ENCODE measurements around the gene TUBB.

Gene TUBB

DNA sequence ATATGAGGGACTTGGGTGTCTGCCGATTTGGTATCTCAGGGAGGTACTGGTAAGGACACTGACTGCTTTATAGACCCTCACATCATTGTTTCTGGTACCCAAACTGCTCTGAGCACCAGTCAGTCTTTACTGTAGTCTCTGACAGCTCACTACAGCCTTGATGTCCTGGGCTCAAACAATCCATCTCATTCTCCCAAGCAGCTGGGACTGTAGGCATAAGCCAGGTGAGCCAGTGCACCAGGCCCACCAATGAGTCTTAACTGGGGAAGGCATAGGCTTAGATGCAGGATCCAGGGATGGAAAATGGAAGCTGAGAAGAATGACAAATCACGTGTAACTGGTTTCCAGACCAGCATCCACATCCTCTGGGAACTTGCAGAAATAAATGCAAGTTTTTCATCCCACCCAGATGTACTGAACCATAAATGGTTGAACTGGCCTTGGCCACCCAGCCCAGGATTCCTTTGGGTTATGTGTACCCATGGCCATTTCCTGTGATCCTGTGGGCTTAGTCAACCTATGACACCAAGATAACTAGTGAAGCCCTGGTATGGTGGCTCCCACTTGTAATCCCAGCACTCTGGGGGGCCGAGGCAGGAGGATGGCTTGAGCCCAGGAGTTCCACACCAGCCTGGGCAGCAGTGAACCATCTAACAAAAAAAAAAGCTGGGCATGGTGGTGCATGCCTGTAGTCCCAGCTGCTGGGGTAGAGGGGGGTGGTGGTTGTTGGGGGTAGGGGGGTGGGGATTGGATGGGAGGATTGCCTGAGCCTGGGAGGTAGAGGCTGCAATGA lies 5.8 kb downstream of the TUBB start:
- DNase-seq (ENCODE audit: low read depth in 1 of 2, low spot score in 1 of 2), result peak in 1 of 2 experiments; percentile 51
- no peak for TF ChIP-seq JUND (IDR thresholded peaks at IDR 0.05; ENCODE audit: low read depth)
- in situ Hi-C loops (cut with HindIII; ENCODE audit: low pct_unique_long_range_greater_than_20kb, low sequenced_read_pairs), result no loop called here

DNA sequence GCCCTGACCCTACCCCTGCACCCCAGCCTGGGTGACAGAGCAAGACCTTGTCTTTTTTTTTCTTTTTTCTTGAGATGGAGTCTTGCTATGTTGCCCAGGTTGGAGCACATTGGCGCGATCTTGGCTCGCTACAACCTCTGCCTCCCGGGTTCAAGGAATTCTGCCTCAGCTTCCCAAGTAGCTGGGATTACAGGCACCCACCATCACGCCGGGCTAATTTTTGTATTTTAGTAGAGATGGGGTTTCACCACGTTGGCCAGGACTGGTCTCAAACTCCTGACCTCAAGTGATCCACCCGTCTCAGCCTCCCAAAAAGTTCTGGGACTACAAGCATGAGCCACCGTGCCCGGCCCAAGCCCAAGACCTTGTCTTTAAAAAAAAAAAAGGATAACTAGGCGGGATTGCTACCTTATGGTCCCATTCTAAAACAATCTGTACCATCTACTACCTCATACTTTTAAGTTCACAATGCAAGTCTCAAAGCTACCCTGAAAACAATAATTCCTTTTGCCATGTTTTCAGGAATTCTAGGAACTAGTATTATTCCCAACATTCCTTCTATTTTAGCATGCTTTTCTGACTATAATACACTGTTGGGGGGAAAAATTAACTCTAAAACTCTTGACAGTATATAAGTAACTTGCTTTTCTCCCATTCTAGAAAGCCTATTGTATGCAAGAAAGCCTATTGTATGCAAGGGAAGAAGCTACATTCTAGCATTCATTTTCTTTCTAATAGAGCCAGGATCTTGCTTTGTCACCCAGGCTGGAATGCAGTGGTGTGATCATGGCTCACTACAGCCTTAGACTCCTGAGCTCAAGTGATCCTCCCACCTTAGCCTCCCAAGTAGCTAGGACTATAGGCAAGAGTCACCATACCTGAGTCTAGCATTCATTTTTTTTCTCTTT lies 6.6 kb downstream of the TUBB start:
- DNase-seq (ENCODE audit: low read depth in 1 of 2, low spot score in 1 of 2), result no peak
- TF ChIP-seq JUND (IDR thresholded peaks at IDR 0.05; ENCODE audit: low read depth), result no peak
- in situ Hi-C loops (cut with HindIII; ENCODE audit: low pct_unique_long_range_greater_than_20kb, low sequenced_read_pairs), result no loop called here

DNA sequence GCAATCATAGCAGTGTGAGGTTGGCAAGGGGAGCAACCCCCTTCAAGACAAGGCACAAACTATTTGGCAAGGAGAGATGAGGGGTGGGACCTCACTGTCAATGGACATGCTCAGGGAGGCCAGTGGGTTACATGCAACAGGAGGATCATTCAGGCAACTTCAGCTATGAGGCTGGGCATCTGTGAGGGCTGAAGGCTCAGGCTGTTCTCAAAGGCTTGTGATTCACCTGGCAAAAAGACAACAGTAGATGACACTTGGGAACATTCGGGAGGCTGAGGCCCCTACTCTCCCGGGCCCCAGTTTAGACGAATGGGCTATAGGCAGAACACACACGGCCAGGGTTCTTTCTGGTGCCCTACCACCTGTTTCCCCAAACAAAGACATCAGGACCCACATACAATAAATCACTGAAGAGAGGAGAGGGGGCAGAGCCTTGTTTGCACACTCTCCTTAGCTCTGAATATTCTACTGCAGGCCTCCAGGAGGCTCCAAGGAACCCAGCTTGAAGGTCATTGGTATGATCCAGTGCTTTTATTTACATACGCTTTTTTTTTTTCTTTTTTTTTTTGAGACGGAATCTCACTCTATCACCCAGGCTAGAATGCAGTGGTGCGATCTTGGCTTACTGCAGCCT lies 7.9 kb downstream of the TUBB start:
- no peak for DNase-seq (ENCODE audit: low read depth in 1 of 2, low spot score in 1 of 2)
- TF ChIP-seq JUND (IDR thresholded peaks at IDR 0.05; ENCODE audit: low read depth), result no peak
- in situ Hi-C loops (cut with HindIII; ENCODE audit: low pct_unique_long_range_greater_than_20kb, low sequenced_read_pairs), result no loop called here

DNA sequence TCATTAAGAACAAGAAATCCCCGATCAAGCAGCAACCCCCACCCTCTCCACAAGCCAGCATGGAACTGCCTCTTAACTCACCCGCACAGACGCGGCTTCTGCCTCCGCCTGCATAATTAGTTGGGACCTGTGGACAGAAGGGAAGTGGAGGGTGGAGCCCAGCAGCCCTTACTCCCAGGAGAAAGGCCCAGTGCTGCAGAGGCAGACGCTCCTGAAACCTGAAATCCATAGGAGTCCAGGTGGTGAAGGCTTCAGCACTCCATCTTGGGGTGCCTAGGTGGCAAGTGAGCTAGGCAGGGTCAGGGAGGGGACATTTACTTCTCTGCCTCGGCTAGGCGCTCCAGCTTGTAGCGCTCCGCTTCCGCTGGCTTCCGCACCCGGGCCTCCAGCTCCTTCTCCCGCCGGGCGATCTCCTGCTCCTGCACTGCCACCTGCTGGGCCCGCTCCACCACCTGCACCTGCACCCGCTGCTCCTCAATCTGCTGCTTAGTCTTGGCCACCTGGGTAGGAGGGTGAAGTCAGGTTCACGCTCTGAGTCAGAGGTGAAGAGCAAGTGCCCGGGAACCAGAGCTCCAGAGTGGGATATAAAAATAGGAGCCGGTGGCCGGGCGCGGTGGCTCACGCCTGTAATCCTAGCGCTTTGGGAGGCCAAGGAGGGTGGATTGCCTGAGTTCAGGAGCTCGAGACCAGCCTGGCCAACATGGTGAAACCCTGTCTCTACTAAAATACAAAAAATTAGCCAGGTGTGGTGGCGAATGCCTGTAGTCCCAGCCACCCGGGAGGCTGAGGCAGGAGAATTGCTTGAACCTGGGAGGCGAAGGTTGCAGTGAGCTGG lies 10.7 kb downstream of the TUBB start:
- in situ Hi-C loops (cut with HindIII; ENCODE audit: low pct_unique_long_range_greater_than_20kb, low sequenced_read_pairs), result no loop called here
- no peak for TF ChIP-seq JUND (IDR thresholded peaks at IDR 0.05; ENCODE audit: low read depth)
- peak; percentile 75 to 90 for DNase-seq (ENCODE audit: low read depth in 1 of 2, low spot score in 1 of 2)

DNA sequence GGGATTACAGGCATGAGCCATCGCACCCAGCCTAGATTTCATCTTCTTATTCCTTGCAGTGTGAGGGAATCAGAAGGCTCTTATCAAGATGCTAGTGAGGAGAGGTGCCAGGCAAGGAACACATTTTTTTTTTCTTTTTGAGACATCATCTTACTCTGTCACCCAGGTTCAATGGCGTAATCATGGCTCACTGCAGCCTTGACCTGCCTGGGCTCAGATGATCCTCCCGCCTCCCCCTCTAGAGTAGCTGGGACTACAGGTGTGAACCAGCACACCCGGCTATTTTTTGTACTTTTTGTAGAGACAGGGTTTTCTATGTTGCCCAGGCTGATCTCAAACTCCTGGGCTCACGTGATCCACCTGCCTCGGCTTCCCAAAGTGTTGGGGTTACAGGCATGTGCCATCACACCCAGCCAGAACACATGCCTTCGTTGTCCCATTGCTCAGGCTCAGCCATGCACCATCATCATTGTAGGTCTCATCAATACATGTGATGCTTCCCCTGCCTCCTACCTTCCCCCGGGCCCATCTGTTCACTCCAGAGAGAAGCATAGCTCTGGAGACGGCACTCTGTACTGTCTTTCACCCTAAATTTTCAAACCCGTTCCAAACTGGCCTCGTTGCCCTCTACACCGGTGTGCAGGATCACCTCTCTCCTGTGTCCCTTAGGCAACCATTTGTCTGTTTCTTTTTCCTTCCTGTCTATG lies 12.2 kb downstream of the TUBB start:
- no peak for DNase-seq (ENCODE audit: low read depth in 1 of 2, low spot score in 1 of 2)
- in situ Hi-C loops (cut with HindIII; ENCODE audit: low pct_unique_long_range_greater_than_20kb, low sequenced_read_pairs), result no loop called here
- no peak for TF ChIP-seq JUND (IDR thresholded peaks at IDR 0.05; ENCODE audit: low read depth)

DNA sequence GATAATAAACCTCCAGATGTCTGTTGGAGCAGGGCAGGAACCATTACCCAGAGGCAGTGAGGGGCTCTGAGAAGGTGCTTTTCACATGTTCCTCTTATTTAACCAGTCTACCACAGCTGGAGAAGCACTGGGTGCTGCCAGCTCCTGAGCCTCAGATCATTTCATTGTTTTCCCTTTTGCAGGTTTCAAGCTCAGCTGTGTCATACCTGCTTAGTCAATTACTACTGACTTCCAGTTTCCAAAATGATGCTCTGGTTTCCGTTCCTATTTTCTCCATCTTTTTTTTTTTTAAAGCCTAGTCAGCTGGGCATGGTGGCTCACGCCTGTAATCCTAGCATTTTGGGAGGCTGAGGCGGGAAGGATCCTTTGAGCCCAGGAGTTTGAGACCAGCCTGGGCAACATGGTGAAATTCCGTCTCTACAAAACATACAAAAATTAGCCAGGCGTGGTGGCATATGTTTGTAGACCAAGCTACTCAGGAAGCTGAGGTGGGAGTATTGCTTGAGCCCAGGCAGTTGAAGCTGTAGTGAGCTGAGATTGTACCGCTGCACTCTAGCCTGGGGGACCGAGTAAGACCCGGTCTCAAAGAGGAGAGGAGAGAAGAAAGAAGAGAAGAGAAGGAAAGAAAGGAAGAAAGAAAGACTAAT lies 15.6 kb downstream of the TUBB start:
- DNase-seq (ENCODE audit: low read depth in 1 of 2, low spot score in 1 of 2), result no peak
- TF ChIP-seq JUND (IDR thresholded peaks at IDR 0.05; ENCODE audit: low read depth), result no peak
- in situ Hi-C loops (cut with HindIII; ENCODE audit: low pct_unique_long_range_greater_than_20kb, low sequenced_read_pairs), result no loop called here

DNA sequence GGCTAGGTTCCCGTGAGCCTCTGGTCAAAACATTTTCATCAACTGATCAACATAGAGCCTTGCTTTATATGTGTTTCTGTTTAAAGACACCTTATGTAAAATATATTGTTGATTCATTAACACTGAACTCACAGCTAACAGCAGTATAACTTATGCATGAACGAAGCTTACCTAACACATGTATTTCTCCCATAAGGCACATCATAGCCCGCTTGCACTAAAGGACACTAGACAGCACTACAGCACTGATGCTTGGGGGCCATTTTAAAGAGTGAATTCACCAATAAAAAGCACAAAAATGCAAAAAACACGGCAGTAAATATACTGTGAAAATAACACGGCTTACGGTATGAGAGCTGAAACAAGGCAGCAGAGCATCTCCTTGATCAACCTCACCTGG lies 18.4 kb downstream of the TUBB start:
- in situ Hi-C loops (cut with HindIII; ENCODE audit: low pct_unique_long_range_greater_than_20kb, low sequenced_read_pairs), result no loop called here
- TF ChIP-seq JUND (IDR thresholded peaks at IDR 0.05; ENCODE audit: low read depth), result no peak
- DNase-seq (ENCODE audit: low read depth in 1 of 2, low spot score in 1 of 2), result no peak

DNA sequence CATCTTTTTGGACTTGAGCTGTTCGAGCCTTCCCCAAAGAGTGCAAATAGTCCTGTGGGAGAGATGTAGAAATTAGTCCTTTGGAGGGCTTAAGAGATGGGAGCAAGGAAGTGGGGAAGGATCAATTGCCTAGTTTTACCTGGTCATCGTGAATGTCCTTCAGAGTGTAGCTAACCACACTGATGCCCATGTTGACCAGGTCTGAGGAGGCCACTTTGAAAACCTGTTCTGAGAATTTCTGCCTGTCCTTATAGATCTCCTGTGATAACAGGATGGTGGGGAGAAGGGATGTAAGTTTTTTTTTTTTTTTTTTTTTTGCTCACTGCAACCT lies 20.4 kb downstream of the TUBB start:
- in situ Hi-C loops (cut with HindIII; ENCODE audit: low pct_unique_long_range_greater_than_20kb, low sequenced_read_pairs), result no loop called here
- no peak for DNase-seq (ENCODE audit: low read depth in 1 of 2, low spot score in 1 of 2)
- no peak for TF ChIP-seq JUND (IDR thresholded peaks at IDR 0.05; ENCODE audit: low read depth)

DNA sequence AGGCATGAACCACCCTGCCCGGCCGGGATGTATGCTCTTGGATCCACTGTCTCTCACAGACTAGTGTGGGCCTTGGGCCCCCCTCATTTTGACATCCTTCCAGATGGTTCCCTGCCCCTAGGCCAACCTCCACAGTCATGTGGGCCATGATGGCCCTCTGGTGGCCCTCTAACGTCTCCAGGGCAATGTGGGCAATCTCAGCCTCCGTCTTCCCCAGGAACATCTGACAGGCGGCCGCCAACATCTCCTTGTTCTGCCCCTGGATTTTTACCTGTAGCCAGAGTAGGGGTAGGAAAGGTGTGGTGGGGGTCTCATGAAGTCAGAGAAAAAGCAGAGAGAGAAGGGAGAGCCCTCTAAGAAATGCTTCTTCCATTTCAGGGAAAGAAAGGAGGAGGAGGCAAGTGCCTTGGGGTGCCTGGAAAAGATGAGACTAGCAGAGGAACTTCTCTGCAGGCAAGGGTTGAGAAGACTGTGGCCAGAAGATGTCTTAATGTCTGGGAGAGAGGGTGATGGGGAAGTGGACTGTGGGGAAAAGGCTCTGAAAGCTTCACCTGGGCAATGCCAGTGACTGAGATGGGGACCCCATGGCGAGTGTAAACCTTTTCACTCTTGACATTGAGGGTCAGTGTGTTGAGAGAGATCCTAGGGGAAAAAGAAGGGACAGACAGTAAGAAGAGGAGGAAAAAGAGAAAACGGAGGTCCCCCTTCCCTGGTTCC lies 21.1 kb downstream of the TUBB start:
- DNase-seq (ENCODE audit: low read depth in 1 of 2, low spot score in 1 of 2), result peak in 1 of 2 experiments; percentile 32
- in situ Hi-C loops (cut with HindIII; ENCODE audit: low pct_unique_long_range_greater_than_20kb, low sequenced_read_pairs), result no loop called here
- no peak for TF ChIP-seq JUND (IDR thresholded peaks at IDR 0.05; ENCODE audit: low read depth)

DNA sequence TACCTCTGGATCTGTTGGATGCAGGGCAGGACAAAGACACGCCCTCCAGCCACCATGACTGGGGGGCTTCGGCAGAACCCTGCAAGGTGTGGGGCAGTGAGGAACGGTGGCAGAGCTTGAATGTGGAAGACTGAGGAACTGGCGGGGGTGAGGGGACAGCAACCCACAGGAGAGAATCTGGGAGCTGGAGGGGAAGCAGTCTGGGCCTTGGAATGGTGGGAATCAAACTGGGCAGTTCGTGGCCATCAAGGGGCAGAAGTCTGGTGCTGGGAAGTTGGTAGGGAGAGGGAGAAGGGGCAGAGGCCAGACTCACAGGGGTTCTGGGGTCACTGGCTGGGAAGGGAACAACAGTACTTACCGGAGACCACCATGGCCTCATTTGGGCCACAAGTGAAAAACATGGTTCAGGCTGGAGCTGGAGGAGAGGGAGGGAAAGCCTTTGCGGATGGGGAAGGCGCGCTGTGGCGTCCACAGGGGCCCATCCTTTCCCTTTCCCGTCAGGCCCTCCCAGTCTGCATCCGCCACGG lies 21.7 kb downstream of the TUBB start:
- DNase-seq (ENCODE audit: low read depth in 1 of 2, low spot score in 1 of 2), result no peak
- no peak for TF ChIP-seq JUND (IDR thresholded peaks at IDR 0.05; ENCODE audit: low read depth)
- in situ Hi-C loops (cut with HindIII; ENCODE audit: low pct_unique_long_range_greater_than_20kb, low sequenced_read_pairs), result no loop called here

Data from T47D (cell line).